Subcutaneous abdominal adipose tissue (tissue), 5 donors: Measurements from ENCODE around the gene MALRD1.

ENCODE experiments used
- H3K27ac ChIP-seq: one replicate; pipeline ENCODE4 v1.7.0; 2013; ENCODE audit warnings: low read depth, mild to moderate bottlenecking, inconsistent platforms, low read length, moderate library complexity
- H3K27me3 ChIP-seq, 5 donors: one replicate each; pipeline ENCODE4 v1.7.0; 2013; ENCODE audit warnings: low read length in 5 of 5, inconsistent platforms in 1 of 5; ENCODE audit not compliant: control insufficient read depth in 5 of 5, insufficient read depth in 4 of 5
- H3K36me3 ChIP-seq, 5 donors: one replicate each; pipeline ENCODE4 v1.7.0; 2013; ENCODE audit warnings: low read length in 5 of 5; ENCODE audit not compliant: control insufficient read depth in 5 of 5, insufficient read depth in 5 of 5
- H3K4me1 ChIP-seq, 5 donors: one replicate each; pipeline ENCODE4 v1.7.0; 2013; ENCODE audit warnings: low read length in 5 of 5, mild to moderate bottlenecking in 3 of 5, moderate library complexity in 1 of 5; ENCODE audit not compliant: control insufficient read depth in 5 of 5, insufficient read depth in 5 of 5
- H3K4me3 ChIP-seq, 5 donors: one replicate each; pipeline ENCODE4 v1.7.0; 2013; ENCODE audit warnings: low read length in 5 of 5, low read depth in 1 of 5
- H3K9ac ChIP-seq, 5 donors: one replicate each; pipeline ENCODE4 v1.7.0; 2013; ENCODE audit warnings: low read length in 5 of 5, mild to moderate bottlenecking in 4 of 5, moderate library complexity in 3 of 5
- H3K9me3 ChIP-seq, 5 donors: one replicate each; pipeline ENCODE4 v1.7.0; 2013; ENCODE audit warnings: low read length in 5 of 5; ENCODE audit not compliant: control insufficient read depth in 5 of 5
- donor health status: healthy.
- donor health status: healthy.
- donor health status: healthy.
- donor health status: healthy.
- donor health status: healthy.

MALRD1 gene

GRCh38 chr10:19250546-19250945 lies 201.9 kb downstream of the MALRD1 start:
- no peaks in the 10 kb centered on the region for H3K4me1 ChIP-seq
- no peak overlapping the region for H3K27ac ChIP-seq
- no peak overlapping the region for H3K9ac ChIP-seq
- no peaks in the 10 kb centered on the region for H3K36me3 ChIP-seq
- no peaks in the 10 kb centered on the region for H3K9me3 ChIP-seq
- H3K4me3 ChIP-seq: no peak overlapping the region
- no peaks in the 10 kb centered on the region for H3K27me3 ChIP-seq

GRCh38 chr10:19252531-19252930 lies 203.9 kb downstream of the MALRD1 start:
- H3K4me1 ChIP-seq: no peaks in the 10 kb centered on the region

GRCh38 chr10:19256331-19256730 lies 207.7 kb downstream of the MALRD1 start:
- H3K27me3 ChIP-seq: no peaks in the 10 kb centered on the region
- H3K9me3 ChIP-seq: no peaks in the 10 kb centered on the region
- no peak overlapping the region for H3K9ac ChIP-seq

More at GRCh38 chr10:19252531-19252930, 203.9 kb downstream of the MALRD1 start:
- no peaks in the 10 kb centered on the region for H3K9me3 ChIP-seq
- no peak overlapping the region for H3K4me3 ChIP-seq
- no peaks in the 10 kb centered on the region for H3K36me3 ChIP-seq
- no peak overlapping the region for H3K27ac ChIP-seq
- no peak overlapping the region for H3K9ac ChIP-seq
- no peaks in the 10 kb centered on the region for H3K27me3 ChIP-seq

GRCh38 chr10:19263262-19263661 lies 214.7 kb downstream of the MALRD1 start:
- H3K9ac ChIP-seq: no peak overlapping the region
- H3K36me3 ChIP-seq: no peaks in the 10 kb centered on the region
- no peak overlapping the region for H3K27ac ChIP-seq
- no peak overlapping the region for H3K4me3 ChIP-seq
- no peaks in the 10 kb centered on the region for H3K27me3 ChIP-seq
- H3K4me1 ChIP-seq: no peaks in the 10 kb centered on the region
- peaks cover 0 to 2% (median 0%) of the 10 kb centered on the region in 5 donors for H3K9me3 ChIP-seq

More at GRCh38 chr10:19256331-19256730, 207.7 kb downstream of the MALRD1 start:
- Histone ChIP-seq H3K4me3 (no peak overlapping the region), H3K36me3 (no peaks in the 10 kb centered on the region), H3K27ac (no peak overlapping the region), H3K4me1 (no peaks in the 10 kb centered on the region)

- H3K9me3 ChIP-seq: no peaks in the 10 kb centered on the region
- no peak overlapping the region for H3K9ac ChIP-seq
Measured at GRCh38 chr10:19283285-19283684, 234.7 kb downstream of the MALRD1 start.

GRCh38 chr10:19283786-19284185 lies 235.2 kb downstream of the MALRD1 start:
- Histone ChIP-seq H3K36me3 (no peaks in the 10 kb centered on the region), H3K4me1 (no peaks in the 10 kb centered on the region), H3K27ac (no peak overlapping the region), H3K9me3 (no peaks in the 10 kb centered on the region), H3K9ac (no peak overlapping the region), H3K4me3 (no peak overlapping the region), H3K27me3 (no peaks in the 10 kb centered on the region)

More at GRCh38 chr10:19283285-19283684, 234.7 kb downstream of the MALRD1 start:
- Histone ChIP-seq H3K4me1 (no peaks in the 10 kb centered on the region), H3K36me3 (no peaks in the 10 kb centered on the region), H3K27me3 (no peaks in the 10 kb centered on the region), H3K27ac (no peak overlapping the region), H3K4me3 (no peak overlapping the region)

GRCh38 chr10:19290770-19291169 lies 242.2 kb downstream of the MALRD1 start:
- no peaks in the 10 kb centered on the region for H3K9me3 ChIP-seq
- H3K9ac ChIP-seq: no peak overlapping the region
- no peaks in the 10 kb centered on the region for H3K36me3 ChIP-seq

GRCh38 chr10:19294233-19294632 lies 245.6 kb downstream of the MALRD1 start:
- H3K27me3 ChIP-seq: no peaks in the 10 kb centered on the region
- H3K36me3 ChIP-seq: no peaks in the 10 kb centered on the region
- no peak overlapping the region for H3K4me3 ChIP-seq
- H3K9me3 ChIP-seq: no peaks in the 10 kb centered on the region
- no peak overlapping the region for H3K9ac ChIP-seq
- no peaks in the 10 kb centered on the region for H3K4me1 ChIP-seq
- H3K27ac ChIP-seq: no peak overlapping the region

More at GRCh38 chr10:19290770-19291169, 242.2 kb downstream of the MALRD1 start:
- Histone ChIP-seq H3K27me3 (no peaks in the 10 kb centered on the region), H3K4me3 (no peak overlapping the region), H3K4me1 (no peaks in the 10 kb centered on the region), H3K27ac (no peak overlapping the region)

- H3K27ac ChIP-seq: no peak overlapping the region
- no peaks in the 10 kb centered on the region for H3K9me3 ChIP-seq
- no peak overlapping the region for H3K4me3 ChIP-seq
- H3K27me3 ChIP-seq: no peaks in the 10 kb centered on the region
- H3K4me1 ChIP-seq: no peaks in the 10 kb centered on the region
- H3K36me3 ChIP-seq: no peaks in the 10 kb centered on the region
- H3K9ac ChIP-seq: no peak overlapping the region
Measured at GRCh38 chr10:19299645-19300044, 251.0 kb downstream of the MALRD1 start.

GRCh38 chr10:19302117-19302516 lies 253.5 kb downstream of the MALRD1 start:
- no peak overlapping the region for H3K9ac ChIP-seq
- H3K9me3 ChIP-seq: no peaks in the 10 kb centered on the region

GRCh38 chr10:19310066-19310465 lies 261.5 kb downstream of the MALRD1 start:
- Histone ChIP-seq H3K4me3 (no peak overlapping the region), H3K9ac (no peak overlapping the region), H3K27ac (no peak overlapping the region), H3K4me1 (no peaks in the 10 kb centered on the region), H3K9me3 (no peaks in the 10 kb centered on the region), H3K36me3 (no peaks in the 10 kb centered on the region), H3K27me3 (no peaks in the 10 kb centered on the region)

More at GRCh38 chr10:19302117-19302516, 253.5 kb downstream of the MALRD1 start:
- Histone ChIP-seq H3K4me1 (no peaks in the 10 kb centered on the region), H3K4me3 (no peak overlapping the region), H3K27me3 (no peaks in the 10 kb centered on the region), H3K27ac (no peak overlapping the region), H3K36me3 (no peaks in the 10 kb centered on the region)
